C4-2B (cell line): ENCODE data around the gene WNT6.
"Not testable (repeated sequence)": the region's sequence is repeated elsewhere in the genome, so short reads cannot be mapped to it uniquely, and the experiment has no call there.

Source experiments
- H3K27ac ChIP-seq: fragments of 450-650 bp; 2 replicates; pipeline ENCODE4 v1.5.1; 2017
- CTCF ChIP-seq: fragments of 450-650 bp; conservative IDR thresholded peaks from 2 replicates; pipeline ENCODE4 v1.5.1; 2017; ENCODE audit warnings: mild to moderate bottlenecking
- ZFX ChIP-seq: fragments of 450-650 bp; IDR thresholded peaks from 2 replicates; pipeline ENCODE4 v1.6.1; 2017

The WNT6 gene

DNA sequence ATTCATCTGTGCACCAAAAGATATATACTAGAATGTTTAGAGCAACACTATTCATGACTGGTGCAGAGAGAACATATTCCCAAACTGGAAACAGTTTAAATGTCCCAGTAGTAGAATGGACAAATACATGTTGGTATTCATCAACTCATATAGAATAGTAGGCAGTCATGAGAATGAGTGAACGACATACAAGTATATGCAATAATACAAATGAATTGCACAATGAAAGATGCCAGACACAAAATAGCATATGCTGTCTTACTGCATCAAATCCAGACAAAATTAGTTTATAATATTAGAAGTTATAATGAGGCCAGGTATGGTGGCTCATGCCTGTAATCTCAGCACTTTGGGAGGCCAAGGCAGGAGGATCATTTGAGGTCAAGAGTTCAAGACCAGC, 19.7 kb upstream of the WNT6 start:
- no peak for TF ChIP-seq CTCF
- no peak for TF ChIP-seq ZFX
- H3K27ac ChIP-seq = no peak overlapping the region

DNA sequence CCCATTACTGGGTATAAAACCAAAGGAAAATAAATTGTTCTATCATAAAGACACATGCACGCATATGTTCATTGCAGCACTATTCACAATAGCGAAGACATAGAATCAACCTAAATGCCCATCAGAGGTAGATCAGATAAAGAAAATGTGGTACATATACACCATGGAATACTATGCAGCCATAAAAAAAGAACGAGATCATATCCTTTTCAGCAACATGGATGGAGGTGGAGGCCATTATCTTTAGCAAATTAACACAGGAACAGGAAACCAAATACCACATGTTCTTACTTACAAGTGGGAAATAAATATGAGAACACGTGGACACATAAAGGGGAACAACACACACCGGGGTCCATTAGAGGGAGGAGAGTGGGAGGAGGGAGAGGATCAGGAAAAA, 15.3 kb upstream of the WNT6 start:
- not testable (repeated sequence) for H3K27ac ChIP-seq

- not testable (repeated sequence) for H3K27ac ChIP-seq
Measured at GRCh38 chr2:218846963-218847362, 12.6 kb upstream of the WNT6 start.

DNA sequence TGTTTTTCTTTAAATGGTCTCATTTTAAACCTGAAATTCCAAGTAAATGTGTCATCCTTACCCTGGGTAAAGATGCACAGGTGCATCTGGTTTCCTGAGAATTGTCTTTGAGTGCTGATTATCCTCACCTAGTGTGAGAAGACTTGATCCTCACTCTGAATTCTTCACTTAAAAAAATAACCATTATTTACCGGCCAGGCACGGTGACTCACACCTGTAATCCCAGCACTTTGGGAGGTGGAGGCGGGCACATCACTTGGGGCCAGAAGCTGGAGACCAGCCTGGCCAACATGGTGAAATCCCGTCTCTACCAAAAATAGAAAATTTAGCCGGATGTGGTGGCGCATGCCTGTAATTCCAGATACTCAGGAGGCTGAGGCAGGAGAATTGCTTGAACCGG, 9.9 kb upstream of the WNT6 start:
- no peak for TF ChIP-seq CTCF
- no peak for TF ChIP-seq ZFX
- no peak overlapping the region for H3K27ac ChIP-seq

DNA sequence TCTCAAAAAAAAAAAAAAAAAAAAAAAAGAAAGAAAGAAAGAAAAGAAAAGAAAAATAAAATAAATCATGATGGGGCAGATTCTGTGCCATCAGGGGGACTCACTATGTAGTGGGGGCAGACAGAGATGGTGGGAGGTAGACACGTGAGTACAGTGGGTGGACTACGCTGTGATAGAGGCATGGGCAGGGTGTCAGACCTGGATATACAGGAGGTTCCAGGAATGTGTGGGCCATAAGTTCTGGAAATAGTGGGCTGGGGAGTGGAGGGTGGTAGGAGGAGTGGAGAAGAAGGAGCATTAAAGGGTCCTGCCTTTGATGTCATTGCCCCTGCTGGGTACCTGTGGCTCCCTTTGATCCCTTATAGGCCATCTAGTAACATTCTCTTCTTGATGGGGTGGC, 8.8 kb upstream of the WNT6 start:
- TF ChIP-seq CTCF = no peak
- no peak for TF ChIP-seq ZFX
- H3K27ac ChIP-seq = no peak overlapping the region

DNA sequence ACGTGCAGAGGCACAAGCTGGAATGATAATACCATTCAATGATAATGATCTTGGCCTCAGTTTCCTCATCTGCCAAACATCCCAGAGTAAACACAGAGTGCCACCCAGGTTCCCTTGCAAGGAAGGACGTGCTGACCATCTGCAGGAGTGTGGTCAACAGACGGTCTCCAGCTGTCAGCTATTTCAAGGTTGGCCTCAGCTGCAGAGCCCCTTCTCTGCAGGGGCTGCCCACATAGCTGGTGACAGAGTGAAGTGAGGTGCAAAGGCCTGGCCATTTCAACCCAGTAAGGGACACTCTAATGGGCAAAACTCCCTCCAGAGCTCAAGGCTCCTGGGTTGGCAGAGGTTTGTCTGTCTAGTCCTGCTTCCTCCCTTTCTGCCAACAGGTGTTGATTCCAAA, 8.3 kb upstream of the WNT6 start:
- TF ChIP-seq CTCF (no peak), ZFX (no peak)
- H3K27ac ChIP-seq = no peak overlapping the region

GRCh38 chr2:218852911-218853667, 6.5 kb upstream of the WNT6 start:
- no peak overlapping the region for H3K27ac ChIP-seq
- TF ChIP-seq ZFX (no peak), CTCF (peak; percentile 83)

DNA sequence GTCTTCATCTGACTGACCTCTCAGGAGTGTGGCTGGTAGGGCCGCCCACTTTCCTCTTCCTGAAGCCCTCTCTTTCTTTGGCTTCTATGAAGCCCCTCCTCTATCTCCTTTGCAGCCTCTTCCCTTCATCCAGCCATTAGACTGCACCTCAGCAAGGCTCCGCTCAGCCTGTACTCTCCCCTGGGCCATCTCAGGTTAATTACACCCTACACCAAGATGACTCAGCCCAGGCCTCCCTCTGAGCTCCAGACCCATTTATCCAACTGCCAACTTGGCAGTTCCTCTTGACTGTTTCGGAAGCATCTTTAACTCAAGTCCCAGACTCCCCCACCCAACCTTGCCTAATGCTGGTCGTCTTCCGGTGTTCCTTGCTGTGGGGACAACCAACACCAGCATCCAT, 5.8 kb upstream of the WNT6 start:
- no peak for TF ChIP-seq ZFX
- no peak for TF ChIP-seq CTCF
- H3K27ac ChIP-seq = no peak overlapping the region

GRCh38 chr2:218854860-218855259, 4.7 kb upstream of the WNT6 start:
- no peak overlapping the region for H3K27ac ChIP-seq
- no peak for TF ChIP-seq CTCF
- no peak for TF ChIP-seq ZFX
